Activated B cell treated with CpG ODN at 0.5 μM for 24 hours (primary cell): Measurements from ENCODE around the gene CCDC152. TPM values are rescaled to one million over a fixed set of nuclear protein-coding genes. Genes with fewer than 3 reads are reported as not detected.

Experiments
- ATAC-seq: fragments of 200-7000 bp; cut with Tn5 transposase; one replicate; pipeline ENCODE4 v1.10.0; 2021; ENCODE audit warnings: low read depth, mild to moderate bottlenecking, moderate library complexity
- CTCF ChIA-PET: fragments of 350-600 bp; sonication (Branson Sonifier 250); formaldehyde crosslinking; loops from one replicate; lab custom pipeline; 2021; ENCODE audit warnings: antibody characterized with exemption; lab: Charles Lee
- POLR2A ChIA-PET: fragments of 350-600 bp; sonication (Branson Sonifier 250); formaldehyde crosslinking; loops from one replicate; lab custom pipeline; 2021; ENCODE audit warnings: antibody characterized with exemption; lab: Charles Lee
- DNase-seq: peaks from one replicate; pipeline ENCODE4 v3.0.0; 2022
- H3K27ac Mint-ChIP-seq: one replicate; pipeline ENCODE4 v1.8.0; 2020; ENCODE audit warnings: mixed read lengths
- H3K27me3 Mint-ChIP-seq: one replicate; pipeline ENCODE4 v1.8.0; 2021; ENCODE audit warnings: mixed read lengths
- H3K36me3 Mint-ChIP-seq: one replicate; pipeline ENCODE4 v1.8.0; 2021; ENCODE audit warnings: low read depth, mixed read lengths
- H3K4me1 Mint-ChIP-seq: one replicate; pipeline ENCODE4 v1.8.0; 2021; ENCODE audit warnings: mixed read lengths
- H3K4me3 Mint-ChIP-seq: one replicate; pipeline ENCODE4 v1.8.0; 2020; ENCODE audit warnings: mild to moderate bottlenecking, mixed read lengths
- H3K9me3 Mint-ChIP-seq: one replicate; pipeline ENCODE4 v1.8.0; 2020; ENCODE audit warnings: mixed read lengths
- intact Hi-C: fragments of 100-400 bp; cut with micrococcal nuclease; formaldehyde crosslinking; loops from one replicate; pipeline ENCODE4 v1.15.1; 2024
- total RNA-seq: library from RNA; stranded (reverse); gene quantifications from 2 replicates; pipeline ENCODE4 v1.2.3, GENCODE V29; 2022
- TF ChIP-seq, protein P1 (sequence below): fragments of 200-600 bp; IDR thresholded peaks from one replicate; pipeline ENCODE4 v1.8.0; 2022; ENCODE audit warnings: antibody characterized with exemption, mild to moderate bottlenecking

CCDC152 gene
- total RNA-seq, 1 donor from 2014 or later = 6.9 TPM

DNA sequence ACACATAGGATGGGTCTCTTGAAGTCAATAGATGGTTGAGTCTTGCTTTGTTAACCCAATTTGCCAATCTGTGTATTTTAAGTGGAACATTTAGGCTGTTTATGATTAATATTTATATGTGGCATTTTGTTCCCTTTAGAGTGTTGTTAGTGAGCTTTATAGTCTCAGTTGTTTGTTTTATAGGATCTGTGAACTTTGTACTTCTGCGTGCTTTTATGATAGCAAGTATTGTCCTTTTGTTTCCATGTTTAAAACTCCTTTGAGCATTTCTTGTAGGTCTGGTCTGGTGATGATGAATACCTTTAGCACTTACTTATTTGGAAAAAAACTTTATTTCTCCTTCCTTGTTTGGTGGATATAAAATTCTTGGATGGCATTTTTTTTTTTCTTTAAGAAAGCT lies 31.2 kb downstream of the CCDC152 start:
- TF ChIP-seq, protein P1, sequence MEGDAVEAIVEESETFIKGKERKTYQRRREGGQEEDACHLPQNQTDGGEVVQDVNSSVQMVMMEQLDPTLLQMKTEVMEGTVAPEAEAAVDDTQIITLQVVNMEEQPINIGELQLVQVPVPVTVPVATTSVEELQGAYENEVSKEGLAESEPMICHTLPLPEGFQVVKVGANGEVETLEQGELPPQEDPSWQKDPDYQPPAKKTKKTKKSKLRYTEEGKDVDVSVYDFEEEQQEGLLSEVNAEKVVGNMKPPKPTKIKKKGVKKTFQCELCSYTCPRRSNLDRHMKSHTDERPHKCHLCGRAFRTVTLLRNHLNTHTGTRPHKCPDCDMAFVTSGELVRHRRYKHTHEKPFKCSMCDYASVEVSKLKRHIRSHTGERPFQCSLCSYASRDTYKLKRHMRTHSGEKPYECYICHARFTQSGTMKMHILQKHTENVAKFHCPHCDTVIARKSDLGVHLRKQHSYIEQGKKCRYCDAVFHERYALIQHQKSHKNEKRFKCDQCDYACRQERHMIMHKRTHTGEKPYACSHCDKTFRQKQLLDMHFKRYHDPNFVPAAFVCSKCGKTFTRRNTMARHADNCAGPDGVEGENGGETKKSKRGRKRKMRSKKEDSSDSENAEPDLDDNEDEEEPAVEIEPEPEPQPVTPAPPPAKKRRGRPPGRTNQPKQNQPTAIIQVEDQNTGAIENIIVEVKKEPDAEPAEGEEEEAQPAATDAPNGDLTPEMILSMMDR = no peak
- POLR2A ChIA-PET = no interaction called here
- ATAC-seq (no peak), DNase-seq (no peak)
- H3K4me1 Mint-ChIP-seq = no peaks in the 10 kb centered on the region
- no peak overlapping the region for H3K27ac Mint-ChIP-seq
- peaks cover 2% of the 10 kb centered on the region for H3K27me3 Mint-ChIP-seq
- H3K4me3 Mint-ChIP-seq = no peak overlapping the region
- peaks cover 29% of the 10 kb centered on the region for H3K9me3 Mint-ChIP-seq
- H3K36me3 Mint-ChIP-seq = peaks cover 32% of the 10 kb centered on the region
- CTCF ChIA-PET = no interaction called here
- intact Hi-C loops = no loop called here

GRCh38 chr5:42791151-42791550 lies 34.5 kb downstream of the CCDC152 start:
- DNase-seq = no peak
- peaks cover 2% of the 10 kb centered on the region for H3K27me3 Mint-ChIP-seq
- no peak for ATAC-seq
- peaks cover 19% of the 10 kb centered on the region for H3K9me3 Mint-ChIP-seq
- TF ChIP-seq, protein P1 = no peak
- H3K27ac Mint-ChIP-seq = no peak overlapping the region
- POLR2A ChIA-PET = no interaction called here
- CTCF ChIA-PET = interaction anchor here (0.6 kb wide), 1 partner anchor 23 kb away, joined by 3 read pairs; no protein-coding TSS in a partner anchor
- intact Hi-C loops = no loop called here
- peaks cover 29% of the 10 kb centered on the region for H3K36me3 Mint-ChIP-seq
- H3K4me1 Mint-ChIP-seq = no peaks in the 10 kb centered on the region
- H3K4me3 Mint-ChIP-seq = no peak overlapping the region

- no peaks in the 10 kb centered on the region for H3K27me3 Mint-ChIP-seq
- H3K36me3 Mint-ChIP-seq = peaks cover 20% of the 10 kb centered on the region
- peaks cover 4% of the 10 kb centered on the region for H3K9me3 Mint-ChIP-seq
- ATAC-seq = no peak
- no peak overlapping the region for H3K4me3 Mint-ChIP-seq
- intact Hi-C loops = no loop called here
- H3K4me1 Mint-ChIP-seq = no peaks in the 10 kb centered on the region
- POLR2A ChIA-PET = no interaction called here
- TF ChIP-seq, protein P1 = no peak
- H3K27ac Mint-ChIP-seq = no peak overlapping the region
- DNase-seq = no peak
- CTCF ChIA-PET = no interaction called here
Measured at GRCh38 chr5:42798284-42799240, 41.9 kb downstream of the CCDC152 start.

DNA sequence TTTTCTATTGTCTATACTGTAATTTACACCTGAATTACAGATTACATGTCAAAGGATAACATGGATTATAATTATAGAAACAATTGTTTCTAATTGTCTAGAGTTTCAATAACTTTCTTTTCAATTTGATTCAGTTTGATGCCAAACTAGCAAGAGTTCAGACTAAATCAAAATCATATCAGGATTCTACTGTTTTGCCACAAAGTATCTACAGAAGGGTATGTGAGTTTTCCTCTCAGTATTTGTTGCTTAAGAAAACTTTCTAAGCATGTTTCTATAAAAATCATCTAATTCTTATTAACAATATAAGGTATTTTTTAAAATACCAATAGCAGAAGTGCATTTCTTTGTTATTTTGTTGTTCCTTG lies 42.6 kb downstream of the CCDC152 start:
- no peak overlapping the region for H3K4me3 Mint-ChIP-seq
- intact Hi-C loops = no loop called here
- DNase-seq (no peak), ATAC-seq (no peak)
- TF ChIP-seq, protein P1 = no peak
- no peaks in the 10 kb centered on the region for H3K4me1 Mint-ChIP-seq
- ChIA-PET CTCF (no interaction called here), POLR2A (no interaction called here)
- H3K27me3 Mint-ChIP-seq = no peaks in the 10 kb centered on the region
- H3K36me3 Mint-ChIP-seq = peaks cover 18% of the 10 kb centered on the region
- H3K9me3 Mint-ChIP-seq = peaks cover 4% of the 10 kb centered on the region
- no peak overlapping the region for H3K27ac Mint-ChIP-seq

DNA sequence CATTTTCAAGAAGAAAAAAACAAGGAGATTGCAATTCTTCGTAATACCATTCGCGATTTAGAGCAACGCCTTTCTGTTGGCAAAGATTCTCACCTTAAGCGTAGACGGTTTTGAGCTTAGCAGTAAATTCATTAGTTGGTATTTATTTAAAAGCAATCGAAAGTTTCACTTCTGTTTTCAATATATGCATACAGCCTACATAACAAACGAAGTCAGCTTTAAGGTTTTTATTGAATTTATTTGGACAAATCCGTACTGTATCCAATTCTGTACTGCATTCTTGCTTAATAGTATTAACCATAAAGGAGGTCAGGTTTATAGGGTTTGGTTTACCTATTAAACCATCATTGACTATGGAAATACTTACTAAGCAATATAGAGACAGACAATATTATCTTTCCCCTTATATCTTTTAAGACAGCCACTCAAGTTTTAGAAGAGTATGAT lies 43.1 kb downstream of the CCDC152 start:
- H3K4me3 Mint-ChIP-seq = no peak overlapping the region
- POLR2A ChIA-PET = no interaction called here
- intact Hi-C loops = no loop called here
- H3K36me3 Mint-ChIP-seq = peaks cover 14% of the 10 kb centered on the region
- H3K27ac Mint-ChIP-seq = no peak overlapping the region
- no peaks in the 10 kb centered on the region for H3K27me3 Mint-ChIP-seq
- ATAC-seq (no peak), DNase-seq (no peak)
- H3K4me1 Mint-ChIP-seq = no peaks in the 10 kb centered on the region
- CTCF ChIA-PET = no interaction called here
- TF ChIP-seq, protein P1 = no peak
- H3K9me3 Mint-ChIP-seq = peaks cover 4% of the 10 kb centered on the region
